Measurements from ENCODE around the gene TMEM131L.

DNA sequence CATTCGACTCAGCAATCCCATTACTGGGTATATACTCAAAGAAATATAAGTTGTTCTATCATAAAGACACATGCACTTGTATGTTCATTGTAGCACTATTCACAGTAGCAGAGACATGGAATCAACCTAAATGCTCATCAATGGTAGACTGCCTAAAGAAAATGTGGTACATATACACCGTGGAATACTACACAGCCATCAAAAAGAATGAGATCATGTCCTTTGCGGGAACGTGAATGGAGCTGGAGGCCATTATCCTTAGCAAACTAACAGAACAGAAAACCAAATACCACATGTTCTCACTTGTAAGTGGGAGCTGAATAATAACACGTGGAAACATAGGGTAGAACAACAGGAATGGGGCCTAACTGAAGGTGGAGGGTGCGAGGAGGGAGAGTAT, 44.9 kb downstream of the TMEM131L start:
- TF ChIP-seq, protein P1, sequence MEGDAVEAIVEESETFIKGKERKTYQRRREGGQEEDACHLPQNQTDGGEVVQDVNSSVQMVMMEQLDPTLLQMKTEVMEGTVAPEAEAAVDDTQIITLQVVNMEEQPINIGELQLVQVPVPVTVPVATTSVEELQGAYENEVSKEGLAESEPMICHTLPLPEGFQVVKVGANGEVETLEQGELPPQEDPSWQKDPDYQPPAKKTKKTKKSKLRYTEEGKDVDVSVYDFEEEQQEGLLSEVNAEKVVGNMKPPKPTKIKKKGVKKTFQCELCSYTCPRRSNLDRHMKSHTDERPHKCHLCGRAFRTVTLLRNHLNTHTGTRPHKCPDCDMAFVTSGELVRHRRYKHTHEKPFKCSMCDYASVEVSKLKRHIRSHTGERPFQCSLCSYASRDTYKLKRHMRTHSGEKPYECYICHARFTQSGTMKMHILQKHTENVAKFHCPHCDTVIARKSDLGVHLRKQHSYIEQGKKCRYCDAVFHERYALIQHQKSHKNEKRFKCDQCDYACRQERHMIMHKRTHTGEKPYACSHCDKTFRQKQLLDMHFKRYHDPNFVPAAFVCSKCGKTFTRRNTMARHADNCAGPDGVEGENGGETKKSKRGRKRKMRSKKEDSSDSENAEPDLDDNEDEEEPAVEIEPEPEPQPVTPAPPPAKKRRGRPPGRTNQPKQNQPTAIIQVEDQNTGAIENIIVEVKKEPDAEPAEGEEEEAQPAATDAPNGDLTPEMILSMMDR (IDR thresholded peaks at IDR 0.05) = no peak
- TF ChIP-seq ZFX (IDR thresholded peaks at IDR 0.05; ENCODE audit: borderline replicate concordance) = no peak
